Right lung (tissue), 5 donors: ENCODE results near the gene ZNRD2. TPM values are rescaled to one million over a fixed set of nuclear protein-coding genes. Genes with fewer than 3 reads are reported as not detected.

Experiments
- DNase-seq, 2 donors: peaks; one replicate each; pipeline ENCODE4 v3.0.0-alpha.2; 2013
- polyA plus RNA-seq, 5 donors: library from polyadenylated mRNA; unstranded; fragments of 120-200 nt; gene quantifications; one replicate each; pipeline versions ENCODE4 v1.2.1 to v1.2.3, GENCODE V29; 2013; ENCODE audit warnings: inconsistent platforms in 1 of 5, low replicate concordance in 1 of 5; ENCODE audit not compliant: insufficient read length in 5 of 5, insufficient read depth in 1 of 5

ZNRD2 gene
- polyA plus RNA-seq, 5 donors: 39.0 to 70.6 (median 56.0) TPM

GRCh38 chr11:65536412-65537295 is 33.6 kb upstream of the ZNRD2 start:
- no peak for DNase-seq

GRCh38 chr11:65537296-65537597 is 33.0 kb upstream of the ZNRD2 start:
- DNase-seq: no peak

GRCh38 chr11:65537620-65538231 is 32.6 kb upstream of the ZNRD2 start:
- DNase-seq: no peak

- DNase-seq: no peak
Measured at GRCh38 chr11:65538232-65538914, 31.9 kb upstream of the ZNRD2 start.

- DNase-seq: no peak
Measured at GRCh38 chr11:65538915-65539743, 31.1 kb upstream of the ZNRD2 start.

GRCh38 chr11:65539744-65540289 is 30.5 kb upstream of the ZNRD2 start:
- DNase-seq: no peak

- peak; percentile 81 to 82 for DNase-seq
Measured at GRCh38 chr11:65540290-65541092, 29.8 kb upstream of the ZNRD2 start.

- DNase-seq: peak in 1 of 2 donors; percentile 48
Measured at GRCh38 chr11:65541093-65541982, 28.9 kb upstream of the ZNRD2 start.

- no peak for DNase-seq
Measured at GRCh38 chr11:65542738-65543390, 27.4 kb upstream of the ZNRD2 start.

- DNase-seq: no peak
Measured at GRCh38 chr11:65545853-65546216, 24.4 kb upstream of the ZNRD2 start.

- DNase-seq: no peak
Measured at GRCh38 chr11:65546217-65546958, 23.9 kb upstream of the ZNRD2 start.

- no peak for DNase-seq
Measured at GRCh38 chr11:65547446-65548125, 22.7 kb upstream of the ZNRD2 start.

- no peak for DNase-seq
Measured at GRCh38 chr11:65548395-65548794, 21.9 kb upstream of the ZNRD2 start.

- DNase-seq: no peak
Measured at GRCh38 chr11:65549096-65549495, 21.2 kb upstream of the ZNRD2 start.

GRCh38 chr11:65551572-65552387 is 18.5 kb upstream of the ZNRD2 start:
- DNase-seq: no peak

GRCh38 chr11:65552388-65552951 is 17.8 kb upstream of the ZNRD2 start:
- no peak for DNase-seq
